H9 (cell line): Measurements from ENCODE around the gene ALPI. TPM values are rescaled to one million over a fixed set of nuclear protein-coding genes. Genes with fewer than 3 reads are reported as not detected.
A peak's percentile ranks its signal among the peaks of the same experiment; 100 is the strongest.

Experiments
- DNase-seq: peaks from one replicate; pipeline ENCODE4 v3.0.0-alpha.2; 2017
- H2AFZ ChIP-seq: one replicate; pipeline ENCODE4 v1.6.1; 2013; ENCODE audit warnings: mild to moderate bottlenecking, low read length, control low read depth, moderate library complexity
- H2AK5ac ChIP-seq: 2 replicates; pipeline ENCODE4 v1.6.1; 2013; ENCODE audit warnings: low read length, control low read depth, mixed read lengths; ENCODE audit not compliant: insufficient read length
- H2BK120ac ChIP-seq: one replicate; pipeline ENCODE4 v1.6.1; 2013; ENCODE audit warnings: low read depth, mild to moderate bottlenecking, low read length, control low read depth, inconsistent platforms; ENCODE audit not compliant: poor library complexity, severe bottlenecking
- H2BK12ac ChIP-seq: 2 replicates; pipeline ENCODE4 v1.6.1; 2013; ENCODE audit warnings: low read length, control low read depth, mixed read lengths, low read depth; ENCODE audit not compliant: insufficient read length
- H2BK15ac ChIP-seq: 2 replicates; pipeline ENCODE4 v1.6.1; 2013; ENCODE audit warnings: low read depth, low read length, control low read depth
- H2BK20ac ChIP-seq: one replicate; pipeline ENCODE4 v1.6.1; 2013; ENCODE audit warnings: low read depth, mild to moderate bottlenecking, low read length, control low read depth, inconsistent platforms; ENCODE audit not compliant: poor library complexity, severe bottlenecking
- H2BK5ac ChIP-seq: 2 replicates; pipeline ENCODE4 v1.6.1; 2013; ENCODE audit warnings: low read length, control low read depth, mixed read lengths; ENCODE audit not compliant: insufficient read length
- H3K14ac ChIP-seq: 2 replicates; pipeline ENCODE4 v1.6.1; 2013; ENCODE audit warnings: low read length, control low read depth; ENCODE audit not compliant: insufficient read depth
- H3K18ac ChIP-seq: 2 replicates; pipeline ENCODE4 v1.6.1; 2013; ENCODE audit warnings: low read depth, mild to moderate bottlenecking, mixed read lengths, low read length, control low read depth; ENCODE audit not compliant: insufficient read length
- H3K23ac ChIP-seq: 2 replicates; pipeline ENCODE4 v1.6.1; 2013; ENCODE audit warnings: low read length, control low read depth, mixed read lengths, low read depth; ENCODE audit not compliant: insufficient read length
- H3K23me2 ChIP-seq: 2 replicates; pipeline ENCODE4 v1.6.1; 2013; ENCODE audit warnings: low read depth, mild to moderate bottlenecking, mixed read lengths, low read length, control low read depth; ENCODE audit not compliant: insufficient read length, poor library complexity, severe bottlenecking
- H3K27ac ChIP-seq: 2 replicates; pipeline ENCODE4 v1.5.1; 2013; ENCODE audit warnings: low read length, control low read depth, mixed read lengths, low read depth; ENCODE audit not compliant: insufficient read length
- H3K27me3 ChIP-seq: 2 replicates; pipeline ENCODE4 v1.6.1; 2013; ENCODE audit warnings: low read length, control low read depth, inconsistent platforms; ENCODE audit not compliant: insufficient read depth
- H3K4ac ChIP-seq: 2 replicates; pipeline ENCODE4 v1.6.1; 2013; ENCODE audit warnings: low read depth, mild to moderate bottlenecking, control low read depth, inconsistent platforms, low read length, moderate library complexity
- H3K4me1 ChIP-seq: 2 replicates; pipeline ENCODE4 v1.6.1; 2013; ENCODE audit warnings: low read length, control low read depth, inconsistent platforms; ENCODE audit not compliant: insufficient read depth
- H3K4me2 ChIP-seq: 2 replicates; pipeline ENCODE4 v1.6.1; 2013; ENCODE audit warnings: low read length, control low read depth, mixed read lengths; ENCODE audit not compliant: insufficient read length, insufficient read depth
- H3K56ac ChIP-seq: 2 replicates; pipeline ENCODE4 v1.6.1; 2013; ENCODE audit warnings: low read depth, mild to moderate bottlenecking, mixed read lengths, low read length, control low read depth; ENCODE audit not compliant: insufficient read length
- H3K79me1 ChIP-seq: 2 replicates; pipeline ENCODE4 v1.6.1; 2013; ENCODE audit warnings: low read depth, mild to moderate bottlenecking, moderate library complexity, low read length, control low read depth, inconsistent platforms; ENCODE audit not compliant: insufficient read depth, poor library complexity, severe bottlenecking
- H3K79me2 ChIP-seq: 2 replicates; pipeline ENCODE4 v1.6.1; 2013; ENCODE audit warnings: low read length, control low read depth, inconsistent platforms; ENCODE audit not compliant: insufficient read depth
- H3K9ac ChIP-seq: 2 replicates; pipeline ENCODE4 v1.6.1; 2013; ENCODE audit warnings: low read length, control low read depth, mixed read lengths; ENCODE audit not compliant: insufficient read length; ENCODE audit errors: extremely low read depth
- H3K9me3 ChIP-seq: one replicate; pipeline ENCODE4 v1.6.1; 2013; ENCODE audit warnings: low read depth, low read length, inconsistent platforms; ENCODE audit not compliant: control insufficient read depth
- H3T11ph ChIP-seq: one replicate; pipeline ENCODE4 v1.6.1; 2013; ENCODE audit warnings: mild to moderate bottlenecking, low read length, control low read depth, inconsistent platforms
- H4K20me1 ChIP-seq: one replicate; pipeline ENCODE4 v1.6.1; 2013; ENCODE audit not compliant: control insufficient read depth, insufficient read length, insufficient read depth
- H4K5ac ChIP-seq: 2 replicates; pipeline ENCODE4 v1.6.1; 2013; ENCODE audit warnings: low read depth, mild to moderate bottlenecking, mixed read lengths, low read length, control low read depth; ENCODE audit not compliant: insufficient read length
- H4K8ac ChIP-seq: replicated peaks from 2 replicates; pipeline ENCODE4 v1.6.1; 2013; ENCODE audit warnings: low read length, control low read depth, mixed read lengths, low read depth; ENCODE audit not compliant: insufficient read length
- H4K91ac ChIP-seq: 2 replicates; pipeline ENCODE4 v1.6.1; 2013; ENCODE audit warnings: low read depth, mild to moderate bottlenecking, moderate library complexity, mixed read lengths, low read length, control low read depth; ENCODE audit not compliant: insufficient read length
- H3K27ac Mint-ChIP-seq, 3 experiments: 2 replicates in 2 of 3; 3 replicates in 1 of 3; pipeline ENCODE4 v1.8.0; 2020 to 2021; ENCODE audit warnings: mixed read lengths in 3 of 3, mild to moderate bottlenecking in 1 of 3, moderate library complexity in 1 of 3
- H3K27me3 Mint-ChIP-seq: 2 replicates; pipeline ENCODE4 v1.8.0; 2021; ENCODE audit warnings: low read depth, mild to moderate bottlenecking, moderate library complexity, mixed read lengths
- H3K36me3 Mint-ChIP-seq, 3 experiments: 2 replicates in 2 of 3; 3 replicates in 1 of 3; pipeline ENCODE4 v1.8.0; 2020 to 2021; ENCODE audit warnings: low read depth in 3 of 3, mixed read lengths in 3 of 3; ENCODE audit not compliant: insufficient read depth in 1 of 3
- H3K4me1 Mint-ChIP-seq, 2 experiments: 2 replicates each; pipeline ENCODE4 v1.8.0; 2020; ENCODE audit warnings: mixed read lengths in 2 of 2
- H3K4me3 Mint-ChIP-seq, 2 experiments: 2 replicates in 1 of 2; 3 replicates in 1 of 2; pipeline ENCODE4 v1.8.0; 2020 to 2021; ENCODE audit warnings: mild to moderate bottlenecking in 2 of 2, mixed read lengths in 2 of 2, moderate library complexity in 1 of 2
- H3K9me3 Mint-ChIP-seq, 2 experiments: 2 replicates in 1 of 2; 3 replicates in 1 of 2; pipeline ENCODE4 v1.8.0; 2020; ENCODE audit warnings: mild to moderate bottlenecking in 2 of 2, mixed read lengths in 2 of 2, moderate library complexity in 1 of 2
- CTCF ChIP-seq: fragments of 200-600 bp; sonication (generic); conservative IDR thresholded peaks from 3 replicates; pipeline ENCODE4 v1.8.0; 2021; ENCODE audit warnings: antibody characterized with exemption, mild to moderate bottlenecking
- WGBS: extraction: QIAGEN DNeasy Blood & Tissue Kit; methylation state at CpG from one replicate; pipeline ENCODE4 v1.1.7; 2013; ENCODE audit warnings: missing lambda C conversion rate, low lambda C conversion rate, mixed read lengths; ENCODE audit not compliant: insufficient read length; ENCODE audit errors: extremely low coverage; 5-methylcytosine and 5-hydroxymethylcytosine counted together
- total RNA-seq: library from RNA; stranded (reverse); gene quantifications from 2 replicates; pipeline ENCODE4 v1.2.1, GENCODE V29; 2021

ALPI gene
- total RNA-seq, 1 experiment from 2014 or later, result not detected

DNA sequence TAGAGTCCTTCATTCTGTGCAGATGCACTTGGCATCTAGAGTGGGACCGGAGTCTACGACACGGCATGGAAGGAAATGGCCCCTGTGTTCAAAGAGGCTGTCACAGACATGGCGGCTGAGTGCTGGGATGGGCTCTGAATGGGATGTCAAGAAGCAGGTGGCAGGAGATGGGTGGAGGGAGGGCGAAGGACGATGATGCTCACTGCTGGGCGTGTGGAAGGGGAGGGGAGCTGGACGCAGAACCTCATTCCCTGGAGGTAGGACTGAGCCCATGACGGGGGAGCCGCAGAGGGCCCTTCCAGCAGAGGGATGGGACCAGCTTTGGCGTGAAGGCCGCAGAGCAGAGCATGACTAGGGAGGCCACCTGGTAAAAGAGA, 18.8 kb upstream of the ALPI start:
- Histone ChIP-seq H4K91ac (no peak overlapping the region), H3K4me2 (no peak overlapping the region), H3K27me3 (no peaks in the 10 kb centered on the region; the same call in 1 of the 2 replicates), H3K79me1 (no peaks in the 10 kb centered on the region), H3K14ac (no peak overlapping the region), H3K23ac (no peak overlapping the region), H2BK5ac (no peak overlapping the region), H2AK5ac (no peak overlapping the region), H2AFZ (no peak overlapping the region), H2BK120ac (no peak overlapping the region), H2BK15ac (no peak overlapping the region), H3K9ac (no peak overlapping the region), H2BK12ac (no peak overlapping the region), H3K23me2 (no peaks in the 10 kb centered on the region), H4K5ac (no peak overlapping the region), H3K79me2 (no peaks in the 10 kb centered on the region), H3T11ph (no peak overlapping the region), H3K4ac (no peak overlapping the region), H4K20me1 (no peaks in the 10 kb centered on the region), H4K8ac (no peak overlapping the region), H3K9me3 (no peaks in the 10 kb centered on the region), H3K56ac (no peak overlapping the region), H2BK20ac (no peak overlapping the region), H3K18ac (no peak overlapping the region), H3K4me1 (no peaks in the 10 kb centered on the region), H3K27ac (no peak overlapping the region)
- WGBS, result no CpG with 5 or more reads among the region's 12 CpGs
- no peak overlapping the region for H3K4me3 Mint-ChIP-seq
- no peaks in the 10 kb centered on the region; a peak in 1 of 7 replicates for H3K36me3 Mint-ChIP-seq
- no peak; the same call in 2 of the 3 replicates for TF ChIP-seq CTCF
- peak; percentile 18 for DNase-seq
- peaks cover 2% of the 10 kb centered on the region for H3K27me3 Mint-ChIP-seq
- H3K9me3 Mint-ChIP-seq, result no peaks in the 10 kb centered on the region; a peak in 1 of 5 replicates
- peaks cover 20 to 31% of the 10 kb centered on the region in 2 experiments for H3K4me1 Mint-ChIP-seq
- H3K27ac Mint-ChIP-seq, result no peak overlapping the region
